Measurements from ENCODE around the gene FTCD. TPM values are rescaled to one million over a fixed set of nuclear protein-coding genes. Genes with fewer than 3 reads are reported as not detected.

Gene FTCD
- total RNA-seq, 1 experiment from 2014 or later, result 5.9 TPM

DNA sequence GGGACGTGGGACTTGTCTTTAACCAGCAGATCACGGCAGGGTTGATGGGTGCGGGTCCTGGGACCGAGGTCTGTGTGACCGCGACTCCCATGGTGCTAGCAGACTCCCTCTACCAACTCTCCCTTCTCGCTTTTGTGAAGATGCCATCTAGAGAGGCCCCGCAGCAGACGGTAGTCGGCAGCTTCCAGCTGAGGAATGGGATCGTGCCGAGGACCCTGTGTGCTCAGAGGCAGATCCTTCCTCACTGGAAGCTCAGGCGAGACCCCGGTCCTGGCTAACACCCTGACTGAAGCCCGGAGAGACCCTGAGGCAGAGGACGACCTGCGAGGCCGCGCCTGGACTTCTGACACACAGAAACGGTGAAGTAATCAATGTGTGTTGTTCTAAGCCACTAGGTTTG lies 41.4 kb upstream of the FTCD start:
- no peaks in the 10 kb centered on the region for H3K36me3 ChIP-seq (ENCODE audit: low read depth)
- TF ChIP-seq EZH2 (IDR thresholded peaks at IDR 0.05; ENCODE audit: low read depth), result no peak
- H2AFZ ChIP-seq, result no peak overlapping the region
- CTCF ChIA-PET, result no interaction called here
- no peaks in the 10 kb centered on the region for H4K20me1 ChIP-seq (ENCODE audit: insufficient read depth)
- H3K27ac ChIP-seq, result no peak overlapping the region
- no peak overlapping the region for H3K4me3 ChIP-seq
- no peaks in the 10 kb centered on the region for H3K9me2 ChIP-seq (ENCODE audit: insufficient read depth)
- H3K4me2 ChIP-seq, result no peak overlapping the region
- H3F3A ChIP-seq (ENCODE audit: insufficient read depth, low read depth), result peaks cover 9% of the 10 kb centered on the region; the same call in 1 of the 2 replicates
- BruUV-seq (replicated peaks), result no TSS peak
- POLR2A ChIA-PET (ENCODE audit: unreplicated experiment), result no interaction called here
- H3K9me3 ChIP-seq (ENCODE audit: insufficient read depth, low read depth), result no peaks in the 10 kb centered on the region
- H3K27me3 ChIP-seq (ENCODE audit: insufficient read depth, low read depth), result no peaks in the 10 kb centered on the region
- intact Hi-C loops (cut with micrococcal nuclease; ENCODE audit: unreplicated experiment), result no loop called here
- DNase-seq, result no peak
- H3K4me1 ChIP-seq (replicated peaks; ENCODE audit: insufficient read depth), result no peaks in the 10 kb centered on the region
- H3K79me2 ChIP-seq (ENCODE audit: low read depth), result no peaks in the 10 kb centered on the region

DNA sequence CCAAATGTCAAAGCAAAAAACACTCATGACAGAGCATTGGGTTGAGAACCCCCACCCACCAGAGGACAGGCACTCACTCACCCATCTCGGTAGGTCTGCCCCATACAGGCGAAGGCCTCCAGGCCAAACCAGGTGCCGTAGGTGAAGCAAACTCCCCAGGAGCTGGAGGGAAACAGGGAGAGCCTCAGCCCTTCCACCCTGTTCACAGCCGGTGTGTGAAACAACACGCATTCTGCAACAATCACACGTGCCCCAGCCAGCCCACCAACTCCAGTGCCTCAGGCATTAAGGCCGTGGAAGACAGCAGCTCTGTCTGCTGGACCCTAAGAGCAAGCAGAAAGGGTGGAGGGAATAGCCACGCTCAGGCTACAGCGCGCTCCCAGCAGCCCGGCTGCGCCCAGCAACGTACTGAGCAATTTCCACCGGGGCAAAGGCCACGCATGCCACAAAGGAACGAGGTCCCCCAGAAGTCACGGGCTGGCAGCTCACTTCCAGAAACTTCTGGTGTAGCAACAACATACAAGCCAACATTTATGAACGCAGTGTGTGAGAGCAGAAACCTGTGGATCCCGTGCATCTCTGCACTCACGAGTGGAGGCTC lies 40.3 kb upstream of the FTCD start:
- H3K27ac ChIP-seq, result no peak overlapping the region
- no peaks in the 10 kb centered on the region for H3K9me3 ChIP-seq (ENCODE audit: insufficient read depth, low read depth)
- no peak overlapping the region for H2AFZ ChIP-seq
- no TSS peak for BruUV-seq (replicated peaks)
- no peaks in the 10 kb centered on the region for H3K27me3 ChIP-seq (ENCODE audit: insufficient read depth, low read depth)
- no peak overlapping the region for H3K4me2 ChIP-seq
- intact Hi-C loops (cut with micrococcal nuclease; ENCODE audit: unreplicated experiment), result no loop called here
- no peaks in the 10 kb centered on the region for H3K9me2 ChIP-seq (ENCODE audit: insufficient read depth)
- ChIA-PET CTCF (no interaction called here), POLR2A (ENCODE audit: unreplicated experiment) (no interaction called here)
- peaks cover 8% of the 10 kb centered on the region; the same call in 1 of the 2 replicates for H3F3A ChIP-seq (ENCODE audit: insufficient read depth, low read depth)
- H3K4me1 ChIP-seq (replicated peaks; ENCODE audit: insufficient read depth), result no peaks in the 10 kb centered on the region
- no peaks in the 10 kb centered on the region for H3K36me3 ChIP-seq (ENCODE audit: low read depth)
- H3K4me3 ChIP-seq, result no peak overlapping the region
- H3K79me2 ChIP-seq (ENCODE audit: low read depth), result no peaks in the 10 kb centered on the region
- DNase-seq, result no peak
- H4K20me1 ChIP-seq (ENCODE audit: insufficient read depth), result no peaks in the 10 kb centered on the region
- no peak for TF ChIP-seq EZH2 (IDR thresholded peaks at IDR 0.05; ENCODE audit: low read depth)
- TF ChIP-seq, protein P1, sequence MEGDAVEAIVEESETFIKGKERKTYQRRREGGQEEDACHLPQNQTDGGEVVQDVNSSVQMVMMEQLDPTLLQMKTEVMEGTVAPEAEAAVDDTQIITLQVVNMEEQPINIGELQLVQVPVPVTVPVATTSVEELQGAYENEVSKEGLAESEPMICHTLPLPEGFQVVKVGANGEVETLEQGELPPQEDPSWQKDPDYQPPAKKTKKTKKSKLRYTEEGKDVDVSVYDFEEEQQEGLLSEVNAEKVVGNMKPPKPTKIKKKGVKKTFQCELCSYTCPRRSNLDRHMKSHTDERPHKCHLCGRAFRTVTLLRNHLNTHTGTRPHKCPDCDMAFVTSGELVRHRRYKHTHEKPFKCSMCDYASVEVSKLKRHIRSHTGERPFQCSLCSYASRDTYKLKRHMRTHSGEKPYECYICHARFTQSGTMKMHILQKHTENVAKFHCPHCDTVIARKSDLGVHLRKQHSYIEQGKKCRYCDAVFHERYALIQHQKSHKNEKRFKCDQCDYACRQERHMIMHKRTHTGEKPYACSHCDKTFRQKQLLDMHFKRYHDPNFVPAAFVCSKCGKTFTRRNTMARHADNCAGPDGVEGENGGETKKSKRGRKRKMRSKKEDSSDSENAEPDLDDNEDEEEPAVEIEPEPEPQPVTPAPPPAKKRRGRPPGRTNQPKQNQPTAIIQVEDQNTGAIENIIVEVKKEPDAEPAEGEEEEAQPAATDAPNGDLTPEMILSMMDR (conservative IDR thresholded peaks at IDR 0.05), result no peak

DNA sequence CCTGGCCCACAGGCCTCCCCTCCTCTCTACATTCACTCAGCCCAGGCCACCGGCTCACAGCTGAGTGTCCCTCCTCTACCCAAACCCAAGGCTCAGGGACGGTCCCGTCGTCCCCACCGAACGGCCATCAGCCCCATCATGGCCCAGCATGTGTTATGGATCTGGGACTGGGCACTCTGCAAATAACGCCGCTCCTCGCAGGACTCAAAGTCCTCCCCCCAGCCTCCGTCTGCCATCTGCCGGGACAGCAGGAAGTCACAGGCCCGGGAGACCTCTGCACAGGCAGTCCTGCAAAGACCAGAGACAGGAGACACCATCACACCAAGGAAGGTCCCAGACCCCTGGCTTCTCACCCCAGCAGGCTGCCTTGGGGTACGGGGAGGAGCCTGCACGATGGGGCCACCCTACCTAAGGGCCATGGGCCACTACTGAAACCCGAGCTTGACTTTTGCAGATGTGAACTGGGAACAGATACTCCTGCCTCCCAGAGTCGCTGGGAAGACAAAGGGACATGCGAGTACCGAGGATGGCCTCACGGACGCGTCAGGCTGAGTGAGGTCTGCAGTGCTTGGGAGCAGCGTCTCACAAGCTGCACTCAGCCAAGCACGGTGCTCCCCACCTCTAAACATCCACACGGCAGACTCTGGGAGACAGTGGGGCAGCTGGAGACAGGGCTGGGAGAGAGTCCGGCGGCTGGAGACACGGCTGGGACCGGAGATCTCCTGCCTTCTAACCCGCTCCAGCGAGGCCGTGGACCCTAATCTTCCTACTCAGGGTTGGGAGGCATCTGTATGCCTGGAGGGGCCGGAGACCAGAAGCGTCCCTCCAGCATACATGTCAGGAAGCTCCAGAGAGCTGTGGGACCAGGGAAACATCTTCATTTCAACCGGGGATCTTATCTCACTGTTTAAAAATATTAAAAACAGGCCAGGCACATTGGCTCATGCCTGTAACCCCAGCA lies 39.3 kb upstream of the FTCD start:
- H4K20me1 ChIP-seq (ENCODE audit: insufficient read depth), result no peaks in the 10 kb centered on the region
- POLR2A ChIA-PET (ENCODE audit: unreplicated experiment), result no interaction called here
- intact Hi-C loops (cut with micrococcal nuclease; ENCODE audit: unreplicated experiment), result no loop called here
- H3K4me1 ChIP-seq (replicated peaks; ENCODE audit: insufficient read depth), result no peaks in the 10 kb centered on the region
- H2AFZ ChIP-seq, result no peak overlapping the region
- no peak for DNase-seq
- no peak overlapping the region for H3K4me3 ChIP-seq
- CTCF ChIA-PET, result no interaction called here
- no peaks in the 10 kb centered on the region for H3K9me3 ChIP-seq (ENCODE audit: insufficient read depth, low read depth)
- BruUV-seq (replicated peaks), result no TSS peak
- H3K27me3 ChIP-seq (ENCODE audit: insufficient read depth, low read depth), result no peaks in the 10 kb centered on the region
- H3K9me2 ChIP-seq (ENCODE audit: insufficient read depth), result no peaks in the 10 kb centered on the region
- no peaks in the 10 kb centered on the region for H3K79me2 ChIP-seq (ENCODE audit: low read depth)
- no peak overlapping the region for H3K4me2 ChIP-seq
- no peak for TF ChIP-seq EZH2 (IDR thresholded peaks at IDR 0.05; ENCODE audit: low read depth)
- TF ChIP-seq, protein P1 (conservative IDR thresholded peaks at IDR 0.05), result no peak
- no peak overlapping the region for H3K27ac ChIP-seq
- H3K36me3 ChIP-seq (ENCODE audit: low read depth), result no peaks in the 10 kb centered on the region
- no peaks in the 10 kb centered on the region for H3F3A ChIP-seq (ENCODE audit: insufficient read depth, low read depth)
